K562 (cell line): ENCODE results near the gene KCNN4. TPM values are rescaled to one million over a fixed set of nuclear protein-coding genes. Genes with fewer than 3 reads are reported as not detected.

Experiments used
- ATAC-seq: fragments of 200-7000 bp; cut with Tn5 transposase; 3 replicates; pipeline ENCODE4 v1.9.1; 2020; ENCODE audit warnings: moderate library complexity
- BruUV-seq: library from RNA; stranded (reverse); fragments of 400-500 nt; replicated peaks from 2 replicates; lab custom pipeline; 2021; lab: Mats Ljungman, UMichigan
- CTCF ChIA-PET: fragments of 300-600 bp; formaldehyde crosslinking; extraction: SDS; loops from one replicate; lab custom pipeline; 2021; ENCODE audit warnings: low intra/inter-chr PET ratio; lab: Yijun Ruan, JAX
- POLR2A ChIA-PET: fragments of 300-600, 350-650 bp; sonication (Branson Sonifier 250); formaldehyde crosslinking; extraction: SDS; loops from one replicate; lab custom pipeline; 2021; ENCODE audit warnings: antibody characterized with exemption, inconsistent platforms; lab: Yijun Ruan, JAX
- DNase-seq, 4 experiments: peaks; one replicate each; pipeline versions ENCODE4 v3.0.0 to v3.0.0-alpha.2; 2011 to 2018; ENCODE audit warnings: low spot score in 3 of 4, mixed read lengths in 3 of 4; ENCODE audit errors: extremely low read depth in 1 of 4
- FAIRE-seq: peaks from 2 replicates; lab custom pipeline; 2011; peaks lifted over from hg19 to GRCh38; lab: Jason Lieb, UNC
- H2AFZ ChIP-seq: 2 replicates; pipeline ENCODE4 v1.6.0; 2011; ENCODE audit warnings: low read depth, low read length, control low read depth, inconsistent platforms
- H3K27ac ChIP-seq: fragments of 200-600 bp; 3 replicates; pipeline ENCODE4 v1.8.0; 2011; ENCODE audit warnings: low read depth, mild to moderate bottlenecking, control low read depth, inconsistent platforms, low read length, moderate library complexity, mixed read lengths; ENCODE audit errors: extremely low read depth
- H3K27me3 ChIP-seq, 2 experiments: fragments of 300-600 bp in 1 of 2; 2 replicates in 1 of 2; 3 replicates in 1 of 2; pipeline versions ENCODE4 v1.6.0 to v1.8.0; 2011; ENCODE audit warnings: inconsistent platforms in 2 of 2, low read length in 2 of 2, mild to moderate bottlenecking in 1 of 2, mixed read lengths in 1 of 2, moderate library complexity in 1 of 2; ENCODE audit not compliant: control insufficient read depth in 2 of 2, insufficient read depth in 2 of 2
- H3K36me3 ChIP-seq: fragments of 300-600 bp; 3 replicates; pipeline ENCODE4 v1.8.0; 2011; ENCODE audit warnings: mild to moderate bottlenecking, low read length, inconsistent platforms; ENCODE audit not compliant: control insufficient read depth, insufficient read depth
- H3K4me1 ChIP-seq, 2 experiments: fragments of 200-600 bp in 1 of 2; replicated peaks in 1 of 2; 2 replicates in 1 of 2; 3 replicates in 1 of 2; pipeline versions ENCODE4 v1.5.1 to v1.8.0; 2011; ENCODE audit warnings: inconsistent platforms in 2 of 2, low read length in 2 of 2, mild to moderate bottlenecking in 1 of 2, mixed read lengths in 1 of 2, moderate library complexity in 1 of 2; ENCODE audit not compliant: control insufficient read depth in 2 of 2, insufficient read depth in 2 of 2
- H3K4me2 ChIP-seq: 2 replicates; pipeline ENCODE4 v1.6.1; 2011; ENCODE audit warnings: low read length, control low read depth, inconsistent platforms, mixed read lengths; ENCODE audit not compliant: insufficient read depth
- H3K4me3 ChIP-seq: fragments of 200-600 bp; sonication (generic), shearing (Covaris generic); 2 replicates; pipeline ENCODE4 v1.5.1; 2016; ENCODE audit warnings: control low read depth, inconsistent platforms
- H3K79me2 ChIP-seq: fragments of 200-600 bp; 3 replicates; pipeline ENCODE4 v1.8.0; 2011; ENCODE audit warnings: low read length, inconsistent platforms; ENCODE audit not compliant: control insufficient read depth, insufficient read depth
- H3K9ac ChIP-seq, 2 experiments: 2 replicates each; pipeline versions ENCODE4 v1.6.0 to v1.6.1; 2011; ENCODE audit warnings: low read depth in 2 of 2, low read length in 2 of 2, control low read depth in 1 of 2, inconsistent platforms in 1 of 2, mild to moderate bottlenecking in 1 of 2, mixed read lengths in 1 of 2; ENCODE audit not compliant: insufficient read depth in 1 of 2
- H3K9me1 ChIP-seq: one replicate; pipeline ENCODE4 v1.6.0; 2011; ENCODE audit warnings: inconsistent platforms, mild to moderate bottlenecking, low read length, moderate library complexity; ENCODE audit not compliant: control insufficient read depth, insufficient read depth
- H3K9me3 ChIP-seq: replicated peaks from 2 replicates; pipeline ENCODE4 v1.5.1; 2011; ENCODE audit warnings: low read depth, low read length, inconsistent platforms; ENCODE audit not compliant: control insufficient read depth, insufficient read depth
- H4K20me1 ChIP-seq: replicated peaks from 2 replicates; pipeline ENCODE4 v1.6.1; 2011; ENCODE audit warnings: low read length, inconsistent platforms, mixed read lengths; ENCODE audit not compliant: control insufficient read depth, insufficient read depth
- E2F5 ChIP-seq: sonication (generic); formaldehyde crosslinking; IDR thresholded peaks from 2 replicates; pipeline ENCODE4 v1.8.0; 2022; ENCODE audit warnings: mild to moderate bottlenecking, missing genetic modification reagents
- FOXA3 ChIP-seq, 2 experiments: fragments of 450-650 bp in 1 of 2; sonication (generic) in 1 of 2; formaldehyde crosslinking; IDR thresholded peaks in 1 of 2; conservative IDR thresholded peaks in 1 of 2; 2 replicates each; pipeline versions ENCODE4 v1.4.0 to v1.8.0; 2020 to 2022; ENCODE audit warnings: mild to moderate bottlenecking in 2 of 2, missing genetic modification reagents in 1 of 2
- FOXP1 ChIP-seq: sonication (generic); formaldehyde crosslinking; IDR thresholded peaks from 2 replicates; pipeline ENCODE4 v1.8.0; 2022; ENCODE audit warnings: mild to moderate bottlenecking, missing genetic modification reagents
- SRSF3 ChIP-seq: fragments of 200-400 bp; formaldehyde crosslinking; IDR thresholded peaks from 2 replicates; pipeline ENCODE4 v1.6.1; 2016; ENCODE audit warnings: mild to moderate bottlenecking, low read length, moderate library complexity; ENCODE audit not compliant: insufficient read depth
- ZNF146 ChIP-seq: IDR thresholded peaks from one replicate; pipeline ENCODE4 v1.6.1; 2018; ENCODE audit warnings: missing compliant biosample characterization; ENCODE audit not compliant: unreplicated experiment
- ZNF24 ChIP-seq: fragments of 450-650 bp; IDR thresholded peaks from 2 replicates; pipeline ENCODE4 v1.6.1; 2016
- ZNF253 ChIP-seq: fragments of 250-450 bp; sonication (Bioruptor Pico); conservative IDR thresholded peaks from 2 replicates; pipeline ENCODE4 v1.6.1; 2021; ENCODE audit warnings: mild to moderate bottlenecking
- ZNF263 ChIP-seq: sonication (generic); formaldehyde crosslinking; IDR thresholded peaks from 2 replicates; pipeline ENCODE4 v1.8.0; 2022; ENCODE audit warnings: mild to moderate bottlenecking, missing genetic modification reagents, borderline replicate concordance
- ZNF444 ChIP-seq: fragments of 250-450 bp; sonication (Bioruptor Pico); IDR thresholded peaks from 2 replicates; pipeline ENCODE4 v1.4.0; 2020; ENCODE audit warnings: mild to moderate bottlenecking, moderate library complexity
- WGBS: fragments of 100-300 bp; shearing (Covaris generic); methylation state at CpG from one replicate; pipeline ENCODE4 v1.1.6; 2016; ENCODE audit warnings: low coverage, mixed read lengths; ENCODE audit not compliant: insufficient coverage; ENCODE audit errors: missing lambda C conversion rate; 5-methylcytosine and 5-hydroxymethylcytosine counted together
- in situ Hi-C: fragments of 300-500 bp; cut with MboI; formaldehyde crosslinking; loops from 4 replicates; pipeline ENCODE4 v1.15.0; 2018; ENCODE audit warnings: inconsistent platforms, mixed read lengths
- intact Hi-C: fragments of 100-400 bp; cut with micrococcal nuclease; formaldehyde crosslinking; loops from 2 replicates; pipeline ENCODE4 v1.14.2; 2022
- polyA plus RNA-seq, 8 experiments: library from polyadenylated mRNA; depleted of rRNA in 4 of 8; stranded (reverse) in 5 of 8; unstranded in 3 of 8; fragments of >200 nt; fragmentation: Nextera tagmentation in 2 of 8; fragmentation: Illumina TruSeq in 1 of 8; extraction: Ambion mirVana in 2 of 8; extraction: Trizol in 1 of 8; gene quantifications; 2 replicates each; pipeline versions ENCODE4 v1.2.1 to v1.2.3, GENCODE V29; 2011 to 2014; ENCODE audit warnings: inconsistent platforms in 1 of 8, missing spikeins in 1 of 8
- total RNA-seq, 7 experiments: library from RNA; depleted of rRNA in 6 of 7; stranded (reverse); fragments of >200 nt in 6 of 7; fragmentation: Illumina TruSeq in 2 of 7; extraction: Trizol in 2 of 7; gene quantifications; 2 replicates each; pipeline versions ENCODE4 v1.2.1 to v1.2.3, GENCODE V29; 2011 to 2021; ENCODE audit warnings: low replicate concordance in 1 of 7

Gene KCNN4
- total and polyA plus RNA-seq, 9 of the 15 experiments (the other 6 are each of a cell fraction or from before 2014, with no cell fraction given): 0.53 to 37.7 (median 25.9) TPM

DNA sequence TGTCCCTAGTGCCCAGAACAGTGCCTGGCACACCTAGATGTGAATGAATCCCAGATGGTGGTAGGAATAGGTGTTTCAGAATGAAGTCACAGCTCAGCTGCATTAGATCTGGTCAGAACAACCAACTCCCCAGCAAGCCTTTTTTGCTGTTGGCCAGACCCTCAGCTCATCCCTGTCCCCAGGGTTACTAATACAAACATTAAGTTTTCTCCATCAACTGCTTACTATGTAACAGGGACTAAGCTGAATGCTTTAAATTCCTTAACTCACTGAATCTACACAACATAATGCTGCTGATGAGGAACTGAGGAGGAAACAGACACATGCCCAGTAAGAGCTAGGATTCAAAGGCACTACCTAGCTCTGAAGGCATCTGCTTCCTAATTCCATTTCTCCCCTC lies 44.8 kb downstream of the KCNN4 start (continued):
- TF ChIP-seq E2F5: no peak

GRCh38 chr19:43735013-43735412 lies 45.8 kb downstream of the KCNN4 start:
- Histone ChIP-seq H4K20me1 (no peaks in the 10 kb centered on the region), H3K4me3 (no peak overlapping the region), H3K4me2 (no peak overlapping the region), H3K27me3 (no peaks in the 10 kb centered on the region), H3K79me2 (no peaks in the 10 kb centered on the region), H3K9ac (no peak overlapping the region), H3K9me3 (no peaks in the 10 kb centered on the region), H3K4me1 (no peaks in the 10 kb centered on the region), H3K9me1 (peaks cover 4% of the 10 kb centered on the region), H2AFZ (no peak overlapping the region), H3K27ac (no peak overlapping the region), H3K36me3 (peaks cover 91% of the 10 kb centered on the region)
- ATAC-seq: no peak
- BruUV-seq: no TSS peak
- ChIA-PET CTCF (no interaction called here), POLR2A (interaction anchor here (1.5 kb wide), 1 partner anchor 9 kb away, joined by 8 read pairs; no protein-coding TSS in a partner anchor)
- TF ChIP-seq FOXP1: no peak
- no peak for TF ChIP-seq ZNF263
- TF ChIP-seq ZNF444 (CRISPR knock-in tag): no peak
- TF ChIP-seq ZNF253 (CRISPR knock-in tag): no peak
- TF ChIP-seq ZNF24: no peak
- peak; percentile 21 for TF ChIP-seq ZNF146 (CRISPR knock-in tag)
- no peak for TF ChIP-seq FOXA3 (CRISPR knock-in tag; conservative IDR thresholded peaks at IDR 0.05 in 1 of 2, IDR thresholded peaks at IDR 0.05 in 1 of 2)
- no peak for TF ChIP-seq SRSF3
- in situ Hi-C loops: no loop called here
- FAIRE-seq: peak; percentile 40
- intact Hi-C loops: no loop called here
- 93% methylated on average over 6 of the region's 6 CpGs for WGBS
- DNase-seq: no peak
